Upper lobe of right lung (tissue), 1 donor: ENCODE data around the gene BIRC2. TPM values are rescaled to one million over a fixed set of nuclear protein-coding genes. Genes with fewer than 3 reads are reported as not detected.
A peak's percentile ranks its signal among the peaks of the same experiment; 100 is the strongest.

ENCODE experiments used
- ATAC-seq: fragments of 200-7000 bp; cut with Tn5 transposase; one replicate; pipeline ENCODE4 v1.9.1; 2020; ENCODE audit warnings: mild to moderate bottlenecking, moderate library complexity
- DNase-seq: peaks from one replicate; pipeline ENCODE4 v3.0.0-alpha.2; 2020
- H3K27ac ChIP-seq: fragments of 200-600 bp; one replicate; pipeline ENCODE4 v1.8.0; 2022
- H3K27me3 ChIP-seq: fragments of 200-600 bp; one replicate; pipeline ENCODE4 v1.8.0; 2022; ENCODE audit warnings: mild to moderate bottlenecking
- H3K36me3 ChIP-seq: fragments of 200-600 bp; one replicate; pipeline ENCODE4 v1.8.0; 2022
- H3K4me1 ChIP-seq: fragments of 200-600 bp; one replicate; pipeline ENCODE4 v1.8.0; 2022
- H3K4me3 ChIP-seq: fragments of 200-600 bp; one replicate; pipeline ENCODE4 v1.8.0; 2022; ENCODE audit warnings: mild to moderate bottlenecking
- H3K9me3 ChIP-seq: fragments of 200-600 bp; one replicate; pipeline ENCODE4 v1.8.0; 2022
- intact Hi-C: fragments of 100-400 bp; cut with DNase I; formaldehyde crosslinking; loops from one replicate; pipeline ENCODE4 v1.11.0; 2022
- total RNA-seq: library from RNA; stranded (reverse); fragmentation: NEBNext Ultra II Directional; extraction: Animal tissue kit (Norgen Biotek cat#: 25700); gene quantifications from one replicate; pipeline ENCODE4 v1.2.1, GENCODE V29; 2021
- TF ChIP-seq, protein P1 (sequence below): fragments of 200-600 bp; IDR thresholded peaks from one replicate; pipeline ENCODE4 v1.8.0; 2022; ENCODE audit warnings: antibody characterized with exemption
- donor health status: DM: no; HTN: yes; CAD: no; lungs with severe emphysema.

BIRC2 gene
- total RNA-seq, 1 donor from 2014 or later = 44.1 TPM

DNA sequence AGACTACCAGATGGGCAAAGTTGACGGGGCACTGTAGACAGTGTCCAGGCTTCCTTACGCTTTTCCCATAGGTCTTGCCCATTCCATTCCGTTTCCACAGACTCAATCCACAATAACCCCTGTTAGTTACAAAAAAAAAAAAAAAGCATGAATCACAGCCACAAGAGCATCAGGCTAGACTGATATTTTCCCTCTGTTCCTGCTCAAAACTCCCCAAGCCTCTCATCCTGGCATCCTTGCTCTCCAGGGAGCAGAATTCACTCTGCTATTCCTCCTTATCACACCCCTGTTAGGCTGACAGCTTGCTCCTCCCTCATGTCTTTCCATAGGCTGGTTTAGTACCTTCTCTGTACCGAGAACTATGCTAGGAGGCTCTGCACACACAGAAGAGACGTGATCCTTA lies 63.4 kb downstream of the BIRC2 start:
- ATAC-seq (no peak), DNase-seq (no peak)
- Histone ChIP-seq H3K27ac (no peak overlapping the region), H3K9me3 (no peaks in the 10 kb centered on the region), H3K4me3 (no peak overlapping the region), H3K36me3 (peaks cover 15% of the 10 kb centered on the region), H3K27me3 (no peaks in the 10 kb centered on the region), H3K4me1 (peaks cover 8% of the 10 kb centered on the region)
- TF ChIP-seq, protein P1, sequence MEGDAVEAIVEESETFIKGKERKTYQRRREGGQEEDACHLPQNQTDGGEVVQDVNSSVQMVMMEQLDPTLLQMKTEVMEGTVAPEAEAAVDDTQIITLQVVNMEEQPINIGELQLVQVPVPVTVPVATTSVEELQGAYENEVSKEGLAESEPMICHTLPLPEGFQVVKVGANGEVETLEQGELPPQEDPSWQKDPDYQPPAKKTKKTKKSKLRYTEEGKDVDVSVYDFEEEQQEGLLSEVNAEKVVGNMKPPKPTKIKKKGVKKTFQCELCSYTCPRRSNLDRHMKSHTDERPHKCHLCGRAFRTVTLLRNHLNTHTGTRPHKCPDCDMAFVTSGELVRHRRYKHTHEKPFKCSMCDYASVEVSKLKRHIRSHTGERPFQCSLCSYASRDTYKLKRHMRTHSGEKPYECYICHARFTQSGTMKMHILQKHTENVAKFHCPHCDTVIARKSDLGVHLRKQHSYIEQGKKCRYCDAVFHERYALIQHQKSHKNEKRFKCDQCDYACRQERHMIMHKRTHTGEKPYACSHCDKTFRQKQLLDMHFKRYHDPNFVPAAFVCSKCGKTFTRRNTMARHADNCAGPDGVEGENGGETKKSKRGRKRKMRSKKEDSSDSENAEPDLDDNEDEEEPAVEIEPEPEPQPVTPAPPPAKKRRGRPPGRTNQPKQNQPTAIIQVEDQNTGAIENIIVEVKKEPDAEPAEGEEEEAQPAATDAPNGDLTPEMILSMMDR = no peak
- intact Hi-C loops = no loop called here

DNA sequence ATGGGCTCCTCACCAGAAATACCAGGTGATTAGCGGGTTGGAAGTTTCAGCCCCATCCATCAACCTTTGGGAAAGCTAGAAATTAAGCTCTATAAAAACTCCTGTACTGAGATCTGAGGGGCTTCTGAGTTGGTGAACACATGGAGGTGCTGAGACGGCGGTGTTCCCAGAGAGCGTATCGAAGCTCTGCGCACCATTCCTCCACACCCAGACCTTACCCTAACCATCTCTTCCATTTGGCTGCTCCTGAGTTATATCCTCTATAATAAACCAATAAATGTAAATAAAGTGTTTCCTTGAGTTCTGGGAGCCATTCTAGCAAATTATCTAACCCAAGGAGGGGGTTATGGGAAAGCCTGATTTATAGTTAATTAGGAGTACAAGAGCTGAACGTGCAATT lies 64.1 kb downstream of the BIRC2 start:
- Histone ChIP-seq H3K4me1 (peaks cover 8% of the 10 kb centered on the region), H3K27me3 (no peaks in the 10 kb centered on the region), H3K4me3 (no peak overlapping the region), H3K27ac (no peak overlapping the region), H3K9me3 (no peaks in the 10 kb centered on the region), H3K36me3 (peaks cover 12% of the 10 kb centered on the region)
- TF ChIP-seq, protein P1 = no peak
- no peak for ATAC-seq
- intact Hi-C loops = no loop called here
- no peak for DNase-seq

DNA sequence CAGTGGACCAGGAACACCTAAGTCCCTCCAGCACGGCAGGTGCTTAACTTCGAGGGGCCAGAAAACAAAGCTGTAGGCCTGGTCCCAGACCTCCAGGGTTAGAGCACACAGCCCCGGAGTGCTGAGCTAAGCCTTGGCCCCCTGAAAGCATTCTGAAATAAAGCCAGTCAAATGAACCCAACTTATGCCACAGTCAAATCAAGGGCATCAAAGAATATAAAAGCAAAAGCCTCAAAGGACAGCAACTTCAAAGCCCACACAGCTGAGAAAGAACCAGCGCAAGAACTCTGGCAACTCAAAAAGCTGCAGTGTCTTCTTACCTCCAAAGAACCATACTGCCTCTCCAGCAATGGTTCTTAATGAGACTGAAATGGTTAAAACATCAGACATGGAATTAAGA lies 66.5 kb downstream of the BIRC2 start:
- no peaks in the 10 kb centered on the region for H3K9me3 ChIP-seq
- no peak for ATAC-seq
- no peaks in the 10 kb centered on the region for H3K27me3 ChIP-seq
- H3K36me3 ChIP-seq = peaks cover 3% of the 10 kb centered on the region
- intact Hi-C loops = no loop called here
- TF ChIP-seq, protein P1 = no peak
- DNase-seq = no peak
- H3K4me1 ChIP-seq = no peaks in the 10 kb centered on the region
- no peak overlapping the region for H3K27ac ChIP-seq
- no peak overlapping the region for H3K4me3 ChIP-seq

DNA sequence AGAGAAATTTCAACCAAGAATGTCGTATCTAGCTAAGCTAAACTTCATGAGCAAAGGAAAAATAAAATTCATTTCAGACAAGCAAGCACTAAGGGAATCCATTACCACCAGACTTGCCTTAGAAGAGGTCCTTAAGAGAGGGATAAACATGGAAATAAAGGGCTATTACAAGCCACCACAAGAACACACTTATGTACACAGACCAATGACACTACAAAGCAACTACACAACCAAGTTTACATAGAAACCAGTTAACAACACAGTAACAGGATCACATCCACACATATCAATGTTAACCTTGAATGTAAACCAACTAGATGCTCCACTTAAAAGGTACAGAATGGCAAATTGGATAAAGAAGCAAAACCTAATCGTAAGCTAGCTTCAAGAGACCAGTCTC lies 67.5 kb downstream of the BIRC2 start:
- Histone ChIP-seq H3K4me3 (no peak overlapping the region), H3K27ac (no peak overlapping the region), H3K4me1 (no peaks in the 10 kb centered on the region), H3K27me3 (no peaks in the 10 kb centered on the region), H3K9me3 (no peaks in the 10 kb centered on the region), H3K36me3 (no peaks in the 10 kb centered on the region)
- intact Hi-C loops = no loop called here
- ATAC-seq (peak; percentile 33), DNase-seq (no peak)
- TF ChIP-seq, protein P1 = no peak

DNA sequence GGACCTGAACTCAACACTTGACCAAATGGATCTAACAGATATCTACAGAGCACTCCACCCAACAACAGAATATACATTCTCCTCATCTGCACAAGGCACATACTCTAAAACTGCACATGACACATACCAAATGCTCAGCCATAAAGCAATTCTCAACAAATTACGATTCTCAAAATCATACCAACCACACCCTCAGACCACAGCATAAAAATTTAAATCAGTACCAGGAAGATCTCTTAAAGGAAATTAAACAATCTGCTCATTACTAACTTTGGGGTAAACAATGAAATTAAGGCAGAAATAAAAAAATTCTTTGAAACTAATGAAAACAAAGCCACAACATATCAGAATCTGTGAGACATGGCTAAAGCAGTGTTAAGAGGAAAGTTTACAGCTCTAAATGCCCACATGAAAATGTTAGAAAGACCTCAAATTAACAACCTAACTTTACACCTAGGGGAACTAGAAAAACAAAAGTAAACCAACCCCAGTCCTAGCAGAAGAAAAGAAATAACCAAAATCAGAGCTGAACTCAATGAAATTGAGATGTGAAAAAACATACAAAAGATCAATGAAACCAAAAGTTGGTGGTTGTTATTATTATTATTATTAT lies 68.4 kb downstream of the BIRC2 start:
- DNase-seq (no peak), ATAC-seq (no peak)
- TF ChIP-seq, protein P1 = no peak
- H3K4me3 ChIP-seq = no peak overlapping the region
- H3K27me3 ChIP-seq = no peaks in the 10 kb centered on the region
- no peaks in the 10 kb centered on the region for H3K9me3 ChIP-seq
- no peaks in the 10 kb centered on the region for H3K36me3 ChIP-seq
- no peaks in the 10 kb centered on the region for H3K4me1 ChIP-seq
- intact Hi-C loops = no loop called here
- no peak overlapping the region for H3K27ac ChIP-seq

DNA sequence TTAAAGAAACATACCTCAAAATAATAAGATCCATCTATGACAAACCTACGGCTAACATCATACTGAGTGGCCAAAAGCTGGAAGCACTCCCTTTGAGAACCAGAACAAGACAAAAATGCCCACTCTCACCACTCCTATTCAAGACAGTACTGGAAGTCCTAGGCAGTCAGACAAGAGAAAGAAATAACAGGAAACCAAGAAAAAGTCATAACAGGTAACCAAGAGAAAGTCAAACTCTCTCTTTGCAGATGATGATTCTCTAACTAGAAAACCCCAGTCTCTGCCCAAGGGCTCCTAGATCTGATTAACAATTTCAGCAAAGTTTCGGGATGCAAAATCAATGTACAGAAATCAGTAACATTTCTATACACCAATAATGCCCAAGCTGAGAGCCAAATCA lies 70.0 kb downstream of the BIRC2 start:
- TF ChIP-seq, protein P1 = no peak
- Histone ChIP-seq H3K9me3 (no peaks in the 10 kb centered on the region), H3K27ac (no peak overlapping the region), H3K4me1 (no peaks in the 10 kb centered on the region), H3K27me3 (no peaks in the 10 kb centered on the region), H3K36me3 (no peaks in the 10 kb centered on the region), H3K4me3 (no peak overlapping the region)
- ATAC-seq (no peak), DNase-seq (no peak)
- intact Hi-C loops = no loop called here
